Osteocyte (in vitro differentiated cells): ENCODE data around the gene PRKAG3. TPM values are rescaled to one million over a fixed set of nuclear protein-coding genes. Genes with fewer than 3 reads are reported as not detected.

Source experiments
- DNase-seq: peaks from one replicate; pipeline ENCODE4 v3.0.0; 2021; ENCODE audit warnings: mixed read lengths; ENCODE audit not compliant: unreplicated experiment; ENCODE audit errors: extremely low spot score
- H3K27ac Mint-ChIP-seq: one replicate; pipeline ENCODE4 v1.8.0; 2021; ENCODE audit warnings: mild to moderate bottlenecking, mixed read lengths; ENCODE audit not compliant: unreplicated experiment
- H3K27me3 Mint-ChIP-seq: one replicate; pipeline ENCODE4 v1.8.0; 2021; ENCODE audit warnings: mixed read lengths; ENCODE audit not compliant: unreplicated experiment
- H3K36me3 Mint-ChIP-seq: one replicate; pipeline ENCODE4 v1.8.0; 2021; ENCODE audit warnings: mixed read lengths; ENCODE audit not compliant: unreplicated experiment
- H3K4me1 Mint-ChIP-seq: one replicate; pipeline ENCODE4 v1.8.0; 2021; ENCODE audit warnings: mixed read lengths; ENCODE audit not compliant: unreplicated experiment
- H3K4me3 Mint-ChIP-seq: one replicate; pipeline ENCODE4 v1.8.0; 2021; ENCODE audit warnings: mild to moderate bottlenecking, moderate library complexity, mixed read lengths; ENCODE audit not compliant: unreplicated experiment
- H3K9me3 Mint-ChIP-seq: one replicate; pipeline ENCODE4 v1.8.0; 2021; ENCODE audit warnings: mixed read lengths; ENCODE audit not compliant: unreplicated experiment
- CTCF ChIP-seq: fragments of 200-600 bp; sonication (generic); IDR thresholded peaks from 2 replicates; pipeline ENCODE4 v1.5.0; 2021; ENCODE audit warnings: antibody characterized with exemption, mild to moderate bottlenecking, moderate library complexity
- total RNA-seq: library from RNA; stranded (reverse); gene quantifications from 2 replicates; pipeline ENCODE4 v1.2.1, GENCODE V29; 2021

PRKAG3 gene
- total RNA-seq, 1 donor from 2014 or later: not detected

- peaks cover 9% of the 10 kb centered on the region for H3K27me3 Mint-ChIP-seq
- no peak overlapping the region for H3K27ac Mint-ChIP-seq
- DNase-seq: no peak
- no peaks in the 10 kb centered on the region for H3K4me1 Mint-ChIP-seq
- H3K4me3 Mint-ChIP-seq: no peak overlapping the region
- no peaks in the 10 kb centered on the region for H3K9me3 Mint-ChIP-seq
- peaks cover 9% of the 10 kb centered on the region for H3K36me3 Mint-ChIP-seq
- TF ChIP-seq CTCF: no peak
These were observed 16.4 kb downstream of the PRKAG3 start for GRCh38 chr2:218815244-218815637.

- Mint-ChIP-seq H3K27ac (no peak overlapping the region), H3K4me1 (no peaks in the 10 kb centered on the region), H3K27me3 (peaks cover 9% of the 10 kb centered on the region), H3K4me3 (no peak overlapping the region), H3K36me3 (peaks cover 9% of the 10 kb centered on the region), H3K9me3 (no peaks in the 10 kb centered on the region)
- no peak for TF ChIP-seq CTCF
- DNase-seq: no peak
These were observed 16.9 kb downstream of the PRKAG3 start for GRCh38 chr2:218814540-218815243.

- Mint-ChIP-seq H3K27me3 (peaks cover 15% of the 10 kb centered on the region), H3K27ac (no peak overlapping the region), H3K9me3 (no peaks in the 10 kb centered on the region), H3K36me3 (peaks cover 9% of the 10 kb centered on the region), H3K4me3 (no peak overlapping the region), H3K4me1 (no peaks in the 10 kb centered on the region)
- TF ChIP-seq CTCF: no peak
- DNase-seq: peak; percentile 73
These were observed 17.7 kb downstream of the PRKAG3 start for GRCh38 chr2:218813771-218814460.

- no peaks in the 10 kb centered on the region for H3K9me3 Mint-ChIP-seq
- no peak for TF ChIP-seq CTCF
- H3K4me3 Mint-ChIP-seq: no peak overlapping the region
- H3K36me3 Mint-ChIP-seq: peaks cover 3% of the 10 kb centered on the region
- DNase-seq: peak; percentile 73
- no peak overlapping the region for H3K27ac Mint-ChIP-seq
- no peaks in the 10 kb centered on the region for H3K4me1 Mint-ChIP-seq
- peaks cover 15% of the 10 kb centered on the region for H3K27me3 Mint-ChIP-seq
These were observed 18.7 kb downstream of the PRKAG3 start for GRCh38 chr2:218812861-218813260.

- no peak for TF ChIP-seq CTCF
- Mint-ChIP-seq H3K4me1 (peaks cover under 1% of the 10 kb centered on the region), H3K27ac (no peak overlapping the region), H3K9me3 (no peaks in the 10 kb centered on the region), H3K27me3 (peaks cover 10% of the 10 kb centered on the region), H3K4me3 (no peak overlapping the region), H3K36me3 (peaks cover 3% of the 10 kb centered on the region)
- DNase-seq: no peak
These were observed 19.3 kb downstream of the PRKAG3 start for GRCh38 chr2:218812096-218812815.
